ENCODE results near the gene RAD51D.

DNA sequence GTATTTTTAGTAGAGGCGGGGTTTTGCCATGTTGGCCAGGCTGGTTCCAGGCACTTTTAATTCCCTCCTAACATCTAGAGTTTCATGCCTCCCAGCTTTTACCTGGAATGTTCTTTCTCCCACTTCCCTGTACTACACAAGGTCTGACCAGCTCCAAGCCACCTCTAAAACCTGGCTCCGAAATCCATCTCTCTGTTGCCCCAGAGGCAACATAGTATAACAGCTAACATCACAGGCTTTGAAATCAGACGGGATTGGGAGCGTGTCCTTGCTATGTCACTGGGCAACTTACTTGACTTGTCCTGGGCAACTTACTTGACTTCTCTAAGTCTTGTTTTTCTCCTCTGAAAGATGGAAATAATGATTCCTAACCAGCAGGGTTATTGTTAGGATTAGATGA lies 43.1 kb upstream of the RAD51D start:
- TF ChIP-seq, protein P1, sequence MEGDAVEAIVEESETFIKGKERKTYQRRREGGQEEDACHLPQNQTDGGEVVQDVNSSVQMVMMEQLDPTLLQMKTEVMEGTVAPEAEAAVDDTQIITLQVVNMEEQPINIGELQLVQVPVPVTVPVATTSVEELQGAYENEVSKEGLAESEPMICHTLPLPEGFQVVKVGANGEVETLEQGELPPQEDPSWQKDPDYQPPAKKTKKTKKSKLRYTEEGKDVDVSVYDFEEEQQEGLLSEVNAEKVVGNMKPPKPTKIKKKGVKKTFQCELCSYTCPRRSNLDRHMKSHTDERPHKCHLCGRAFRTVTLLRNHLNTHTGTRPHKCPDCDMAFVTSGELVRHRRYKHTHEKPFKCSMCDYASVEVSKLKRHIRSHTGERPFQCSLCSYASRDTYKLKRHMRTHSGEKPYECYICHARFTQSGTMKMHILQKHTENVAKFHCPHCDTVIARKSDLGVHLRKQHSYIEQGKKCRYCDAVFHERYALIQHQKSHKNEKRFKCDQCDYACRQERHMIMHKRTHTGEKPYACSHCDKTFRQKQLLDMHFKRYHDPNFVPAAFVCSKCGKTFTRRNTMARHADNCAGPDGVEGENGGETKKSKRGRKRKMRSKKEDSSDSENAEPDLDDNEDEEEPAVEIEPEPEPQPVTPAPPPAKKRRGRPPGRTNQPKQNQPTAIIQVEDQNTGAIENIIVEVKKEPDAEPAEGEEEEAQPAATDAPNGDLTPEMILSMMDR (conservative IDR thresholded peaks at IDR 0.05): no peak
- no peak for TF ChIP-seq ZFX (IDR thresholded peaks at IDR 0.05)
